HepG2 (cell line): ENCODE measurements around the gene HMGB2. TPM values are rescaled to one million over a fixed set of nuclear protein-coding genes. Genes with fewer than 3 reads are reported as not detected.
A peak's percentile ranks its signal among the peaks of the same experiment; 100 is the strongest.

ENCODE experiments used
- AKAP8 ChIP-seq: sonication (generic); formaldehyde crosslinking; IDR thresholded peaks from 2 replicates; pipeline ENCODE4 v1.5.1; 2020; ENCODE audit warnings: mild to moderate bottlenecking, missing genetic modification reagents
- ARNTL ChIP-seq: sonication (generic); formaldehyde crosslinking; IDR thresholded peaks from 2 replicates; pipeline ENCODE4 v1.4.0; 2020; ENCODE audit warnings: mild to moderate bottlenecking, missing genetic modification reagents
- ATF2 ChIP-seq: sonication (generic); formaldehyde crosslinking; IDR thresholded peaks from 2 replicates; pipeline ENCODE4 v1.4.0; 2020; ENCODE audit warnings: missing genetic modification reagents
- ATF7-NPFF ChIP-seq: sonication (generic); formaldehyde crosslinking; IDR thresholded peaks from 2 replicates; pipeline ENCODE4 v1.8.1; 2023; ENCODE audit warnings: mild to moderate bottlenecking, low read depth, missing genetic modification reagents, moderate library complexity
- DR1 ChIP-seq: sonication (generic); formaldehyde crosslinking; IDR thresholded peaks from 2 replicates; pipeline ENCODE4 v1.8.0; 2021; ENCODE audit warnings: mild to moderate bottlenecking, missing genetic modification reagents, inconsistent platforms
- FOXC1 ChIP-seq: sonication (generic); formaldehyde crosslinking; IDR thresholded peaks from 2 replicates; pipeline ENCODE4 v1.8.0; 2022; ENCODE audit warnings: mild to moderate bottlenecking, missing genetic modification reagents, borderline replicate concordance
- HDAC6 ChIP-seq: fragments of 200-600 bp; sonication (generic); IDR thresholded peaks from 2 replicates; pipeline ENCODE4 v1.7.0; 2017; ENCODE audit warnings: mild to moderate bottlenecking, antibody characterized with exemption, low read length, low read depth
- HNF1A ChIP-seq, 2 experiments: sonication (generic) in 1 of 2; formaldehyde crosslinking in 1 of 2; IDR thresholded peaks; 2 replicates each; pipeline versions ENCODE4 v1.4.0 to v1.6.1; 2016 to 2020; ENCODE audit warnings: borderline replicate concordance in 1 of 2, low read depth in 1 of 2, mild to moderate bottlenecking in 1 of 2, missing genetic modification reagents in 1 of 2
- MED13 ChIP-seq: sonication (generic); formaldehyde crosslinking; IDR thresholded peaks from 2 replicates; pipeline ENCODE4 v1.5.0; 2020; ENCODE audit warnings: missing genetic modification reagents
- MTA1 ChIP-seq: sonication (generic); formaldehyde crosslinking; IDR thresholded peaks from 2 replicates; pipeline ENCODE4 v1.4.0; 2020; ENCODE audit warnings: missing genetic modification reagents, mild to moderate bottlenecking, borderline replicate concordance
- MZF1 ChIP-seq: sonication (generic); formaldehyde crosslinking; IDR thresholded peaks from 2 replicates; pipeline ENCODE4 v1.8.1; 2023; ENCODE audit warnings: mild to moderate bottlenecking, missing genetic modification reagents, borderline replicate concordance
- POLR2A ChIP-seq, 2 experiments: IDR thresholded peaks; 2 replicates each; pipeline ENCODE4 v1.6.1; 2011; ENCODE audit warnings: low read depth in 2 of 2, low read length in 2 of 2, mild to moderate bottlenecking in 1 of 2, moderate library complexity in 1 of 2; ENCODE audit not compliant: insufficient read depth in 1 of 2
- SIN3B ChIP-seq: fragments of 150-350 bp; IDR thresholded peaks from 2 replicates; pipeline ENCODE4 v1.6.1; 2014; ENCODE audit warnings: low read length
- SMYD3 ChIP-seq: sonication (generic); formaldehyde crosslinking; IDR thresholded peaks from 2 replicates; pipeline ENCODE4 v1.8.1; 2023; ENCODE audit warnings: mild to moderate bottlenecking, missing genetic modification reagents
- SNRNP70 ChIP-seq: fragments of 200-400 bp; formaldehyde crosslinking; IDR thresholded peaks from 2 replicates; pipeline ENCODE4 v1.6.1; 2017; ENCODE audit warnings: mild to moderate bottlenecking, low read depth, low read length, moderate library complexity
- YEATS2 ChIP-seq: sonication (generic); formaldehyde crosslinking; IDR thresholded peaks from 2 replicates; pipeline ENCODE4 v1.4.0; 2020; ENCODE audit warnings: missing genetic modification reagents, borderline replicate concordance
- ZNF232 ChIP-seq: sonication (generic); formaldehyde crosslinking; IDR thresholded peaks from 2 replicates; pipeline ENCODE4 v1.4.0; 2020; ENCODE audit warnings: missing genetic modification reagents, borderline replicate concordance
- ZNF354B ChIP-seq: sonication (generic); formaldehyde crosslinking; IDR thresholded peaks from 2 replicates; pipeline ENCODE4 v1.8.0; 2022; ENCODE audit warnings: mild to moderate bottlenecking, missing genetic modification reagents
- ZNF660 ChIP-seq: sonication (generic); formaldehyde crosslinking; IDR thresholded peaks from 2 replicates; pipeline ENCODE4 v1.5.1; 2020; ENCODE audit warnings: mild to moderate bottlenecking, low read depth, missing genetic modification reagents, borderline replicate concordance
- polyA plus RNA-seq, 8 experiments: library from polyadenylated mRNA; depleted of rRNA in 3 of 8; stranded (reverse) in 7 of 8; unstranded in 1 of 8; fragments of >200 nt; fragmentation: Illumina TruSeq in 4 of 8; extraction: Trizol in 4 of 8; gene quantifications; 2 replicates each; pipeline versions ENCODE4 v1.2.1 to v1.2.3, GENCODE V29; 2011 to 2016; ENCODE audit warnings: low read depth in 4 of 8, missing spikeins in 1 of 8, mixed read lengths in 1 of 8; ENCODE audit not compliant: insufficient read depth in 1 of 8
- total RNA-seq, 5 experiments: library from RNA; depleted of rRNA; stranded (reverse); fragments of >200 nt; fragmentation: Illumina TruSeq; extraction: Trizol; gene quantifications; 2 replicates each; pipeline ENCODE4 v1.2.3, GENCODE V29; 2016; ENCODE audit warnings: low read depth in 1 of 5
- TF ChIP-seq, protein P1 (sequence below): sonication (generic); formaldehyde crosslinking; IDR thresholded peaks from 2 replicates; pipeline ENCODE4 v1.9.0; 2021; ENCODE audit warnings: missing genetic modification reagents, borderline replicate concordance

The HMGB2 gene
- total and polyA plus RNA-seq, 2 of the 13 experiments (the other 11 are each of a cell fraction or from before 2014, with no cell fraction given) = 90.5 to 332 TPM

GRCh38 chr4:173334085-173334890, at the start of gene HMGB2 (continued):
- TF ChIP-seq, protein P1, sequence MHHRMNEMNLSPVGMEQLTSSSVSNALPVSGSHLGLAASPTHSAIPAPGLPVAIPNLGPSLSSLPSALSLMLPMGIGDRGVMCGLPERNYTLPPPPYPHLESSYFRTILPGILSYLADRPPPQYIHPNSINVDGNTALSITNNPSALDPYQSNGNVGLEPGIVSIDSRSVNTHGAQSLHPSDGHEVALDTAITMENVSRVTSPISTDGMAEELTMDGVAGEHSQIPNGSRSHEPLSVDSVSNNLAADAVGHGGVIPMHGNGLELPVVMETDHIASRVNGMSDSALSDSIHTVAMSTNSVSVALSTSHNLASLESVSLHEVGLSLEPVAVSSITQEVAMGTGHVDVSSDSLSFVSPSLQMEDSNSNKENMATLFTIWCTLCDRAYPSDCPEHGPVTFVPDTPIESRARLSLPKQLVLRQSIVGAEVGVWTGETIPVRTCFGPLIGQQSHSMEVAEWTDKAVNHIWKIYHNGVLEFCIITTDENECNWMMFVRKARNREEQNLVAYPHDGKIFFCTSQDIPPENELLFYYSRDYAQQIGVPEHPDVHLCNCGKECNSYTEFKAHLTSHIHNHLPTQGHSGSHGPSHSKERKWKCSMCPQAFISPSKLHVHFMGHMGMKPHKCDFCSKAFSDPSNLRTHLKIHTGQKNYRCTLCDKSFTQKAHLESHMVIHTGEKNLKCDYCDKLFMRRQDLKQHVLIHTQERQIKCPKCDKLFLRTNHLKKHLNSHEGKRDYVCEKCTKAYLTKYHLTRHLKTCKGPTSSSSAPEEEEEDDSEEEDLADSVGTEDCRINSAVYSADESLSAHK (CRISPR knock-in tag) = peak; percentile 25; the same call in 1 of the 2 replicates
- TF ChIP-seq MZF1 (CRISPR knock-in tag) (peak; percentile 74; the same call in 1 of the 2 replicates), HDAC6 (no peak), ZNF660 (CRISPR knock-in tag) (no peak), AKAP8 (no peak; the same call in 1 of the 2 replicates), SMYD3 (CRISPR knock-in tag) (peak; percentile 99), ATF7-NPFF (CRISPR knock-in tag) (peak; percentile 98), ARNTL (CRISPR knock-in tag) (peak; percentile 24; the same call in 1 of the 2 replicates), ZNF354B (CRISPR knock-in tag) (peak; percentile 99), MED13 (CRISPR knock-in tag) (peak; percentile 75; the same call in 1 of the 2 replicates), ATF2 (CRISPR knock-in tag) (no peak; the same call in 1 of the 2 replicates), SIN3B (peak; percentile 96), ZNF232 (CRISPR knock-in tag) (peak; percentile 51; the same call in 1 of the 2 replicates), HNF1A (IDR thresholded peaks at IDR 0.05; ENCODE audit: low read depth) (no peak; the same call in 1 of the 2 replicates), HNF1A (CRISPR knock-in tag; IDR thresholded peaks at IDR 0.05; ENCODE audit: borderline replicate concordance) (no peak; the same call in 1 of the 2 replicates), MTA1 (no peak), SNRNP70 (no peak), POLR2A (IDR thresholded peaks at IDR 0.05; ENCODE audit: insufficient read depth in 1 of 2, low read depth in 2 of 2, low read length in 2 of 2) (peak; percentile 99), YEATS2 (CRISPR knock-in tag) (peak; percentile 75; the same call in 1 of the 2 replicates), FOXC1 (CRISPR knock-in tag) (peak; percentile 85), DR1 (CRISPR knock-in tag) (peak; percentile 80)
